Activated CD4-positive, alpha-beta T cell treated with anti-CD3 and anti-CD28 coated beads, Interleukin-2, amount 10 ng/mL, durations not matched to agents 7 days and 5 days (primary cell): ENCODE measurements around the gene STX4. TPM values are rescaled to one million over a fixed set of nuclear protein-coding genes. Genes with fewer than 3 reads are reported as not detected.
A peak's percentile ranks its signal among the peaks of the same experiment; 100 is the strongest.

ENCODE experiments used
- CTCF ChIA-PET: fragments of 350-600 bp; sonication (Branson Sonifier 250); formaldehyde crosslinking; loops from one replicate; lab custom pipeline; 2021; ENCODE audit warnings: antibody characterized with exemption; lab: Charles Lee
- POLR2A ChIA-PET: fragments of 350-600 bp; sonication (Branson Sonifier 250); formaldehyde crosslinking; loops from one replicate; lab custom pipeline; 2021; ENCODE audit warnings: antibody characterized with exemption; lab: Charles Lee
- DNase-seq: peaks from one replicate; pipeline ENCODE4 v3.0.0-alpha.2; 2020
- H3K27ac Mint-ChIP-seq: one replicate; pipeline ENCODE4 v1.8.0; 2021; ENCODE audit warnings: mild to moderate bottlenecking, moderate library complexity, mixed read lengths
- H3K27me3 Mint-ChIP-seq: one replicate; pipeline ENCODE4 v1.8.0; 2021; ENCODE audit warnings: mixed read lengths
- H3K36me3 Mint-ChIP-seq: one replicate; pipeline ENCODE4 v1.8.0; 2021; ENCODE audit warnings: low read depth, mixed read lengths
- H3K4me1 Mint-ChIP-seq: one replicate; pipeline ENCODE4 v1.8.0; 2021; ENCODE audit warnings: mixed read lengths
- H3K4me3 Mint-ChIP-seq: one replicate; pipeline ENCODE4 v1.8.0; 2021; ENCODE audit warnings: mild to moderate bottlenecking, moderate library complexity, mixed read lengths
- H3K9me3 Mint-ChIP-seq: one replicate; pipeline ENCODE4 v1.8.0; 2021; ENCODE audit warnings: mixed read lengths
- total RNA-seq, 2 experiments: library from RNA; stranded (reverse); gene quantifications; one replicate each; pipeline ENCODE4 v1.2.3, GENCODE V29; 2021

STX4 gene
- total RNA-seq, 2 experiments from 2014 or later, result 48.0 to 56.7 TPM

DNA sequence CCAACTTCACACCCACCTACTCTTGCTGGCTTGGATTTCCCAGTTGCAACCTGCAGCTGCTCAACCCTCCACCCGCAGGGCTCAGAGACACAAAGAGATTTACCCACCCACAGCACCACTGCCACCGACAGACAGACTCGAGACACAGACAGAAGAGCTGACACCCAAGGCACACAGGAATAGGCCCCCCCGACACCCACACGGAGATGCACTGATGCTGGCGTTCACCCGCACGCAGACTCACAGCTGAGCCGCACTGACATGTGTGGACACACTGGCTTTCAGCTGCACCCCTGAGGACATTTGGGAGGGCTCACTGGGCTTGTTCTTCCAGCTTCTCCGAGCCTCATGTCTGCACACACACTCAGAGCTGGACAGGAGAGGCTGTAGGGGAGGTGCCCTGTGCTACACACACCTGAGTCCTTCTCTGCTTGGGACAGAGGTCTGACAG is 31.1 kb upstream of the STX4 start:
- no peaks in the 10 kb centered on the region for H3K9me3 Mint-ChIP-seq
- H3K27me3 Mint-ChIP-seq, result peaks cover 14% of the 10 kb centered on the region
- no peak overlapping the region for H3K4me3 Mint-ChIP-seq
- H3K27ac Mint-ChIP-seq, result no peak overlapping the region
- ChIA-PET CTCF (interaction anchor here (1.0 to 2.8 kb wide), 5 partner anchors 8 to 140 kb away, joined by 3 to 10 read pairs (median 4); no protein-coding TSS in a partner anchor), POLR2A (no interaction called here)
- no peaks in the 10 kb centered on the region for H3K4me1 Mint-ChIP-seq
- no peaks in the 10 kb centered on the region for H3K36me3 Mint-ChIP-seq
- no peak for DNase-seq

DNA sequence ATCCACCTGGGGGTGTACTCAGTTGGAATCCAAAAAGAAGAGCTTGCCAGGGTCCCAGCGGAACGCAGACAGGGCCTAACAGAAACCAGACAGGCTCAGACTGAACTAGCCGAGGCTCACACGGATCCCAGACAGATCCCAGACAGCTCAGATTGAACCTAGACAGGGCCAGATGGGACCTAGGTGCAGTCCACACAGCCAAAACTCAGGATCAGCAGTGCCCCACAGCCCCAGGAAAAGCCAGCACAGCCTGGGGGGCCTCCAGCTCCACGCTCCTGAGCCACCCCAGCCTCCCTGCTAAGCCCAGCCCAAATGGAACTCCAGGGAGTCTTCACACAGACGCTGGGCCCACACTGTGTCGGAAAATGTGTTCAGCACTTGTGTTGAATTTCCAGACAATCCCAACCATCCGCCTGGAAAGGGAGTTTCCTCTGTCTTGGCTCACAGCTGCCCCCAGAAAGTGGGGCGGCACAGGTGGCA is 30.5 kb upstream of the STX4 start:
- no peak overlapping the region for H3K27ac Mint-ChIP-seq
- DNase-seq, result no peak
- no peaks in the 10 kb centered on the region for H3K4me1 Mint-ChIP-seq
- ChIA-PET CTCF (interaction anchor here (1.0 to 2.8 kb wide), 5 partner anchors 9 to 139 kb away, joined by 3 to 10 read pairs (median 4); no protein-coding TSS in a partner anchor), POLR2A (no interaction called here)
- H3K27me3 Mint-ChIP-seq, result peaks cover 14% of the 10 kb centered on the region
- no peaks in the 10 kb centered on the region for H3K9me3 Mint-ChIP-seq
- no peak overlapping the region for H3K4me3 Mint-ChIP-seq
- no peaks in the 10 kb centered on the region for H3K36me3 Mint-ChIP-seq

DNA sequence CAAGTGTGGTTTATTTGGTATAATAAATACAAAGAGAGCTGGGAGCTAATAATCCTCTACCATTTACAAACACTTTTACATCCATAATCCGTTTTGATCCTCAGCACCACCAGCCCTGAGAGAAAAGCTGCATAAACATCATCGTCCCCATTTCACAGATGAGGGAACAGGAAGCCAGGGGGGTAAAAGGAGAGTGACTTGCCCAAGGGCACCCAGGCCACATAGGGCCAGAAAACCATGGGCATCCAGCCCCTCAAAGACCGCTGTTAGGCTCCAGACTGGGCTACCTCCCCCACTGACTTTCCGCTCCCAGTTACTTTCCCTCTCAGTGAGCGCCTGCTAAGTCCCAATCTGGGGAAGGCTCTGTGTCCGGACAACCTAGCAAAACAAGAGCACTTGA is 29.6 kb upstream of the STX4 start:
- Mint-ChIP-seq H3K27ac (no peak overlapping the region), H3K36me3 (no peaks in the 10 kb centered on the region), H3K27me3 (peaks cover 7% of the 10 kb centered on the region), H3K4me1 (no peaks in the 10 kb centered on the region), H3K4me3 (no peak overlapping the region), H3K9me3 (no peaks in the 10 kb centered on the region)
- DNase-seq, result no peak
- ChIA-PET POLR2A (no interaction called here), CTCF (interaction anchor here (1.1 to 2.8 kb wide), 2 partner anchors 16 to 138 kb away, joined by 3 to 10 read pairs; no protein-coding TSS in a partner anchor)

DNA sequence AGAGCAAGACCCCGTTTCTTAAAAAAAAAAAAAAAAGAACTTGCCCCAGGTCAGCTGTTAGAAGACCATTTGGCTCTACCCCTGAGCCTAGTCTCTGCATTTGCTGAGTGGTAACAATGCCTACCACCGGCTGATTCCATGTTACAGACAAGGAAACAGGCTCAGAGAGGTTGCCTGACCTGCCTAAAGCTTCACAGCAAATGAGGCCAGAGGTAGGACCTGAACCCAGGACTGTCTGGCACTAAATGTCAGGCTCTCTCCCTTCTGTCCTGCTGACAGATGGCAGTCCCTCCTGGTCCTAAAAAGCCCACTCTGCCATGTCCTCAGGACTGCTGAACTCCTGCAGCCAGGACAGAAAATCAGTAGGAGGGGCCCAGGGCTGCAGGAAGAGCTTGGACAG is 28.7 kb upstream of the STX4 start:
- CTCF ChIA-PET, result interaction anchor here (1.3 to 2.8 kb wide), 2 partner anchors 94 to 138 kb away, joined by 3 to 10 read pairs; no protein-coding TSS in a partner anchor
- H3K4me1 Mint-ChIP-seq, result peaks cover under 1% of the 10 kb centered on the region

DNA sequence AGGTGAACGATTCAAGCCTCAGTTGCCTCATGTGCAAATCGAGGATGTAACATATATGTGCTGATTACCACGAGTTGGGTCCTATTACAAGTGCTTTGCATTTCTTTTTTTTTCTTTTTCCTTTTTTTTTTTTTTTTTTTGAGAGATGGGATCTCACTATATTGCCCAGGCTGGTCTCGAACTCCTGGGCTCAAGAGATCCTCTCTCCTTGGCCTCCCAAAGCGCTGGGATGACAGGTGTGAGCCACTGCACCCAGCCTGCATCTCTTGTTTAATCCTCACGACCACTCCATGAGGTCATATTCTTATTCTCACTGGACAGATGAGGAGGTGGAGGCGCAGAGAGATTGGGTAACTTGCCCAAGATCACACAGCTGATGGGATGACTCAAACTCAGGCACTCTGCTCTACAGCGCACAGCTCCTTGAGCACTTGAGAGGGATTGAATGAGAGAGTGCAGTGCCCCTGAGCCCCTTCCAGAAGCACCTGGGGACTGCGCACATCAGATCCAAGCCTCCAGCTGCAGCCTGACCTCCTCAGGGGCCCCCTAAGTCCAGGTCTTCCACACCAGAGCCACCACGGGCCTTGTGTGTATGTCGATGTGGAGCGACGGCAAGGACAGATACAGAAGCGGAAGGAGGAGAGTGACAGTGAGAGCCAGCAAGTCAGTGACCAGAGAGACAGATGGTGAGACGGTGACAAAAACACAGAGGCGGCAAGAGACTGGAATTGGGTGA is 27.8 kb upstream of the STX4 start:
- DNase-seq, result no peak
- no peaks in the 10 kb centered on the region for H3K9me3 Mint-ChIP-seq
- H3K36me3 Mint-ChIP-seq, result no peaks in the 10 kb centered on the region
- CTCF ChIA-PET, result interaction anchor here (1.3 kb wide), 1 partner anchor 93 kb away, joined by 3 read pairs; no protein-coding TSS in a partner anchor
- H3K27ac Mint-ChIP-seq, result no peak overlapping the region
- H3K4me3 Mint-ChIP-seq, result no peak overlapping the region
- H3K4me1 Mint-ChIP-seq, result peaks cover 4% of the 10 kb centered on the region
- POLR2A ChIA-PET, result no interaction called here
- peaks cover 18% of the 10 kb centered on the region for H3K27me3 Mint-ChIP-seq

More for the DNA sequence above, 28.7 kb upstream of the STX4 start:
- Mint-ChIP-seq H3K9me3 (no peaks in the 10 kb centered on the region), H3K4me3 (no peak overlapping the region), H3K36me3 (no peaks in the 10 kb centered on the region), H3K27me3 (peaks cover 13% of the 10 kb centered on the region), H3K27ac (no peak overlapping the region)
- DNase-seq, result no peak
- POLR2A ChIA-PET, result no interaction called here

DNA sequence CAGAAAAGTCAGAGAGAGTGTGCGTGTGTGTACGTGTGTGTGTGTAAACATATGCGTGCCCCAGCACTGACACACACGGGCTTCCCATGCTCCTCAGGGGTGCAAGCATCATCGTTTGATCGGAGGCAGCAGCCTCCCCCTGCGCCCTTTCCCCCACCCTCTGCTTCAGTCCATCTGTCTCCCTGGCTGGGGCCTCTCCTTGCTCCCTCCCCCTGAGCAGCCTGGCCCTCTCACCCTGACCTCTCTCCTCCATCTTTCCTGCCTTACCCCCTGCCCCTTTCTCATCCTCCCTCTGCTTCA is 27.3 kb upstream of the STX4 start:
- DNase-seq, result no peak
- no peak overlapping the region for H3K27ac Mint-ChIP-seq
- H3K4me3 Mint-ChIP-seq, result no peak overlapping the region
- peaks cover 6% of the 10 kb centered on the region for H3K4me1 Mint-ChIP-seq
- H3K9me3 Mint-ChIP-seq, result no peaks in the 10 kb centered on the region
- H3K27me3 Mint-ChIP-seq, result peaks cover 21% of the 10 kb centered on the region
- no peaks in the 10 kb centered on the region for H3K36me3 Mint-ChIP-seq
- ChIA-PET CTCF (no interaction called here), POLR2A (no interaction called here)

DNA sequence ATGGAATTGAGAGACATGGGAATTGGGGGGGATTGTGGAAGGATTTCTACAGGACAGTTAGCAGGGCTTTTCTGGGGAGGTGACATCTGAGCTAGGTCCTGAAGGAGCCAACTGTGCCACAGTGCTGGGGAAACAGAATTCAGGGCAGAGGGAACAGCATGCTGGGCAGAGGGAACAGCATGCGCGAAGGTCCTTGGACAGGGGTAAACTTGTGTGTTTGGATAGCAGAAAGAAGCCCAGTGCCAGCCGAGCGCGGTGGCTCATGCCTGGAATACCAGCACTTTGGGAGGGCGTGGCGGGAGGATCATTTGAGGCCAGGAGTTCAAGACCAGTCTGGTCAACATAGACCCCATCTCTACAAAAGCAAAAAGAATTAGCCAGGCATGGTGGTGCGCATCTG is 26.8 kb upstream of the STX4 start:
- Mint-ChIP-seq H3K4me1 (peaks cover 11% of the 10 kb centered on the region), H3K4me3 (no peak overlapping the region), H3K27ac (no peak overlapping the region), H3K9me3 (no peaks in the 10 kb centered on the region), H3K27me3 (peaks cover 27% of the 10 kb centered on the region), H3K36me3 (no peaks in the 10 kb centered on the region)
- no peak for DNase-seq
- ChIA-PET POLR2A (no interaction called here), CTCF (no interaction called here)

DNA sequence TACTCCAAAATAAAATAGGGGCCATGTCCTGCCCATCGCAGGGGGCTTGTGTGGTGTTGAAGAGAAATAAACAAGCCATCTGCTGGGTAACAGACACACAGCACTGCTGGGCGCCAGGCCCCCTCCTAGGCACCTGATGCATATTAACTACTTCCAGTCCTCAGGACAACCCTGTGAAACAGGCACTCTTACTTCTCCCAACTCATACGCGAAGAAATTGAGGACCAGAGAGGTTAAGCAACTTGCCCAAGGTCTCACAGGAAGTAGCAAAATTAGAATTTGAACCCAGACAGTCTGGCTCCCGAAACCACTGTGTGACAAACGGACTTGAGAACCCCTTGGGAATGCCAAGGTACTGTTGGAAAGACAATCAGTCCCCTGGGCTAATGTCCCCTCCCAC is 25.7 kb upstream of the STX4 start:
- H3K27ac Mint-ChIP-seq, result no peak overlapping the region
- DNase-seq, result no peak
- H3K36me3 Mint-ChIP-seq, result no peaks in the 10 kb centered on the region
- POLR2A ChIA-PET, result no interaction called here
- H3K27me3 Mint-ChIP-seq, result peaks cover 33% of the 10 kb centered on the region
- CTCF ChIA-PET, result no interaction called here
- H3K9me3 Mint-ChIP-seq, result no peaks in the 10 kb centered on the region
- H3K4me1 Mint-ChIP-seq, result peaks cover 12% of the 10 kb centered on the region
- no peak overlapping the region for H3K4me3 Mint-ChIP-seq

DNA sequence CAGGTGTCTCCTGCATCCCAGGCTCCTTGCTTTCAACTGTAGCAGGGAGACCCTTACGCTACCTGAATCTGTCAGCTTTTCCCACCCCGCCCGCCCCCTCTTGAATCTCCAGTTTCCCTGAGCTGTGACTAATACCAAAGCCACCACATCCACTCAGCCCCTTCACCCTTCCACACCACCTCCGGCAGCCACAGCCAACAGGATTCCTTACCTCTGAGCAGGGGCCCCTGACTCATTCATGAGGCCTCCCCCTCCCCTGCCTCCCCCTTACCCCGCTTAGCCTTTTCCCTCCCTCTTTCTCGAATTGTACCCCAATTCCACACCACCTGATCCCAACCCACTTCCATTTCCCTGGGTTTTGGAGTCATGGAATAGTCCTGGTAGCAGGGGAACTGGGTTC is 25.2 kb upstream of the STX4 start:
- no peak overlapping the region for H3K4me3 Mint-ChIP-seq
- H3K27ac Mint-ChIP-seq, result no peak overlapping the region
- H3K27me3 Mint-ChIP-seq, result peaks cover 35% of the 10 kb centered on the region
- H3K36me3 Mint-ChIP-seq, result no peaks in the 10 kb centered on the region
- H3K9me3 Mint-ChIP-seq, result no peaks in the 10 kb centered on the region
- ChIA-PET POLR2A (no interaction called here), CTCF (interaction anchor here (1.4 kb wide), 1 partner anchor 9 kb away, joined by 3 read pairs; no protein-coding TSS in a partner anchor)
- H3K4me1 Mint-ChIP-seq, result peaks cover 12% of the 10 kb centered on the region
- no peak for DNase-seq

DNA sequence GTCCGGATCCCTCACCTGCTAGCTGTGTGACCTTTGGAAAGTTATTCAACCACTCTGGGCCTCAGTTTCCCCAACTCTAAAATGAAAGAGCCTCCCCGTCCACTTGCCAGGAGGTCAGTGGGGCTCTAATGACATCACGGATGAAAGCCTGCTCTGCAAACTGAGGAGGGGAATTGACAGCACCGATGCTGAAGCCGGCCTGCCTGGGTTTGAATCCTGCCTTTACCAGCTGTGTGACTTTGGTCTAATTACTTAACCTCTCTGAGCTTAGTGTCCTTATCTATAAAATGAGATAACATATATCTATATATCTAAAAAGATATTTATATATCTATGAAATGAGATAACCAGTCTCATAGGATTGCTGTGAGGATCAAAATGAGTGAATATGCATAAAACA is 24.8 kb upstream of the STX4 start:
- H3K27me3 Mint-ChIP-seq, result peaks cover 39% of the 10 kb centered on the region
- no peak overlapping the region for H3K4me3 Mint-ChIP-seq
- H3K4me1 Mint-ChIP-seq, result peaks cover 12% of the 10 kb centered on the region
- POLR2A ChIA-PET, result no interaction called here
- CTCF ChIA-PET, result interaction anchor here (1.4 kb wide), 1 partner anchor 9 kb away, joined by 3 read pairs; no protein-coding TSS in a partner anchor
- H3K9me3 Mint-ChIP-seq, result no peaks in the 10 kb centered on the region
- no peak overlapping the region for H3K27ac Mint-ChIP-seq
- H3K36me3 Mint-ChIP-seq, result no peaks in the 10 kb centered on the region
- no peak for DNase-seq

DNA sequence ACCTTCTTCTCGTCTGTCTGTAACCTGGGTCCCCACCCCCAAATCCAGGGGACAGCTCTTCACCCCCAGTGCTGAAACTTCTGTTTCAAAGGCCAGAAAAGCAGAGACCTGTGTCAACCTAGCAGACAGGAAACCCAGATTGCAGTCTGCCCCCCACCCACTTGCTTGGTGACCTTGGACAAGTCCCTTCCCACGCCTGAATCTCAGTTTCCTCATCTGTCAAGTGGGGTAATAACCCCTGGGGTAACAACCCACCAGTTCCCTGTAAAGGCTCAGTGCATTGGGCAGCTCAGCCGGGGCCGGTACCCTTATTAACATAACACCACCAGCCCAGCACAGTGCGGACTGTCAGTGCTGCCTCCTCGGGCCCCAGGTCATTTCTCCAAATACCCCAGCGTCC is 24.2 kb upstream of the STX4 start:
- H3K36me3 Mint-ChIP-seq, result no peaks in the 10 kb centered on the region
- no peak overlapping the region for H3K4me3 Mint-ChIP-seq
- ChIA-PET POLR2A (no interaction called here), CTCF (interaction anchor here (1.4 kb wide), 1 partner anchor 10 kb away, joined by 3 read pairs; no protein-coding TSS in a partner anchor)
- no peak for DNase-seq
- peaks cover 12% of the 10 kb centered on the region for H3K4me1 Mint-ChIP-seq
- peaks cover 42% of the 10 kb centered on the region for H3K27me3 Mint-ChIP-seq
- H3K27ac Mint-ChIP-seq, result no peak overlapping the region
- H3K9me3 Mint-ChIP-seq, result no peaks in the 10 kb centered on the region

DNA sequence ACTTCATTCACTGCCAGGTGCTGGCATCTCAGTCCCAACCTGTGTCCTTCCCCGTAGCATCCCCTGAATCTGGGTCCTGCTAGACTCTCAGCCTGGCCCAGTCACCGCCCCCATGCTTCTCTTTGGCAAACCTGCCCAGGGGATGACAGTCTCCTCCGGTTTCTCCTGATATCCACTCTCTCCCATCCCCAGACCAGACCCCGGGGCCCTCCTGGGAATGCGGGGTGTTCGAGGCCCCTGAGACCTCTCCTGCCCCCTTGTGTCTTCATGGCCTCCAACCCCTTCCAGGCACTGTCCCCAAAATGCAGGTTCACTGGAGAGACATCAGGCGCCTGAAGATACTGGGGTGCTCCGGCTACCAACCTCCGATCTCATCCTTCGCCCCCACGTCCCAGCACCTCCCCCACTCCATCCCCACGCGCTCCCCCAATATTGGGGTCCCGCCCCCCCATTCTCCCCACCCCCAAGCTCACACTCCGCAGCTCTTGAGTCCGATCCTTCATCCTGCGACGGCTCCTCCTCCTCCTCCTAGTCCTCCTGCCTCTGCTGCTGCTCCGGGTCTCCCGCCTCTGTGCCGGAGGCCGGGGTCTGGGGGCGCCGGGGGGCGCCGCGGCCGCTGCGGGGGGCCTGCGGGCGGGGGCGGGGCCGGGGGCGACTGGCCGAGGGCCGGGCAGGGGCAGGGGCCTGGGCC is 23.3 kb upstream of the STX4 start:
- H3K4me3 Mint-ChIP-seq, result peak overlapping the region; percentile 39
- H3K4me1 Mint-ChIP-seq, result peaks cover 12% of the 10 kb centered on the region
- ChIA-PET POLR2A (no interaction called here), CTCF (no interaction called here)
- H3K27ac Mint-ChIP-seq, result peak overlapping the region; percentile 33
- DNase-seq, result no peak
- H3K27me3 Mint-ChIP-seq, result peaks cover 46% of the 10 kb centered on the region
- H3K36me3 Mint-ChIP-seq, result no peaks in the 10 kb centered on the region
- no peaks in the 10 kb centered on the region for H3K9me3 Mint-ChIP-seq
